Measurements from ENCODE around the gene IL1RAPL2. TPM values are rescaled to one million over a fixed set of nuclear protein-coding genes. Genes with fewer than 3 reads are reported as not detected.

Gene IL1RAPL2
- total RNA-seq, 2 experiments from 2014 or later, result not detected

DNA sequence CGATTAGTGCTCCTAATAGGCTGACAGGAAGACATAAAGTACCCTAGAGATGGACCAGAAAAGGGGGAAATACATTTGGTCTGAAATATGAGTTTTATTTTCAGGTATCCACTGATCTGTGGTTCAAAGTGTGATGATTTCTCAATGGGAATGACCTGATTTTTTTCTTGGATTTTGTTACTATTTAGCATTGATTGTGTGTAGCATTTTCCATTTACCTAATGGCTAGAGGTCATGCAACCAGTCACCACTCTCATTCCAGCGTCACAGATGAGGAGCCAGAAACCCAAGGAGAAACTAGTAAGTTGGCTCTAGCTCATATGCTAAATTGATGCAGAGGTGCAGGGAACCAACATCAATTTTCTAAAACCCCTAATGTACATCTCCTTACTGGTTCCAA is 118.1 kb downstream of the IL1RAPL2 start:
- H3K4me1 Mint-ChIP-seq (ENCODE audit: low read depth), result no peaks in the 10 kb centered on the region
- CTCF ChIA-PET, result no interaction called here
- DNase-seq (no peak), ATAC-seq (no peak)
- H3K27ac Mint-ChIP-seq, result no peak overlapping the region
- H3K9me3 Mint-ChIP-seq (ENCODE audit: insufficient read depth), result no peaks in the 10 kb centered on the region
- no peak overlapping the region for H3K4me3 Mint-ChIP-seq
- POLR2A ChIA-PET, result no interaction called here
- H3K36me3 Mint-ChIP-seq (ENCODE audit: low read depth), result no peaks in the 10 kb centered on the region
- no peaks in the 10 kb centered on the region for H3K27me3 Mint-ChIP-seq (ENCODE audit: low read depth)

DNA sequence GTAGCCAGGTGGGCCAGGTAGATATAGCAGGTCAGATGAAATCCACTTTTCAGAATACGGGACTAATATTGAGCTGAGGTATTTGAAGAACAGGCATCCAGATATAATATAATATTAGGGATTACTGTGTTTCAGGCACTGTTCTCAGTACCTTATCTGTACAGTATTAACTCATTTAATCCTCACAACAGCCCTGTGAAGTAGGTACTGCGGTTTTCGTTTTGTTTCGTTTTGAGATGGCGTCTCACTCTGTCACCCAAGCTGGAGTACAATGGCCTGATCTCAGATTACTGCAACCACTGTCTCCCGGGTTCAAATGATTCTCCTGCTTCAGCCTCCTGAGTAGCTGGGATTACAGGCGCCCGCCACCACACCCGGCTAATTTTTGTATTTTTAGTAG is 129.6 kb downstream of the IL1RAPL2 start:
- Mint-ChIP-seq H3K9me3 (ENCODE audit: insufficient read depth) (no peaks in the 10 kb centered on the region), H3K27me3 (ENCODE audit: low read depth) (no peaks in the 10 kb centered on the region), H3K4me1 (ENCODE audit: low read depth) (no peaks in the 10 kb centered on the region), H3K27ac (no peak overlapping the region), H3K4me3 (no peak overlapping the region), H3K36me3 (ENCODE audit: low read depth) (no peaks in the 10 kb centered on the region)
- ChIA-PET POLR2A (no interaction called here), CTCF (no interaction called here)
- DNase-seq, result no peak
- ATAC-seq, result no peak

DNA sequence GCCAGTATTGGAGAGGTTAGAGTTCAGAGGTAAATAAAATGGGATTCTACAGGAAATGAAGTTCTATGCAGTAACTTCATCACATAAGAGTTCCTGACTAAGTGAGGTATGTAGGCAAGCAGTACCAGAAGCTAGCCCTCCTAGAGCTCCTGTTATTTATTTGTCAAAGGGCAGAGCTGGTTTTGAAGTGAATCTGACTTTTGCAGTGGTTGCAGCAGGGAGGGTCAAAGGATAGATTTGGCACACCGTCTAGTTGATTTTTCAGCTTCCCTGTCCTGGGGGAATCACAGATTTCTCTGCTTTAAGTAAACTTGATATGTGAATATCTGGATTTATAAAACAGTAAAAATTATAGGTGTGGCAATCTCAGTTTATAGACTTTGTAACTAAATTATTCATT is 130.7 kb downstream of the IL1RAPL2 start:
- Mint-ChIP-seq H3K27ac (no peak overlapping the region), H3K36me3 (ENCODE audit: low read depth) (no peaks in the 10 kb centered on the region), H3K4me3 (no peak overlapping the region), H3K9me3 (ENCODE audit: insufficient read depth) (no peaks in the 10 kb centered on the region), H3K4me1 (ENCODE audit: low read depth) (no peaks in the 10 kb centered on the region), H3K27me3 (ENCODE audit: low read depth) (no peaks in the 10 kb centered on the region)
- CTCF ChIA-PET, result no interaction called here
- POLR2A ChIA-PET, result no interaction called here
- ATAC-seq (no peak), DNase-seq (no peak)

DNA sequence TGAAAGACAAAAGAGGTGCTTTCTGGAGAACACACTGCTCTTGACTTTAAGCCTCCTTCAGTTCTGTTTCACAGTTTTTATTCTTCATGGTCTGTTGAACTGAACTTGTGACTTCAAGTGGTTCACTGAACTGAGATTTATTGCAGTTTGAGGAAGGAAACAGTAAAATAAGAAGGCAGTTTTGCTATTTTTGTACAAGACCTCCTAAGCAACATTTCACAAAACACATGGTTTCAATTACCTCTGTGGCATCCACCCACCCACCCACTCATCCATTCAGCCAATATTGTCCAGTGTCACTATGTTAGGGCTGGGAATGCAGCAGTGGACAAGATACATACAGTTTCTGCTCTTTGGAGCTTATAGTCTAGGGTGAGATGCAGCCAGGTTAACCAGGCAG is 131.3 kb downstream of the IL1RAPL2 start:
- H3K4me3 Mint-ChIP-seq, result no peak overlapping the region
- ATAC-seq, result no peak
- no peaks in the 10 kb centered on the region for H3K4me1 Mint-ChIP-seq (ENCODE audit: low read depth)
- POLR2A ChIA-PET, result no interaction called here
- no peak for DNase-seq
- H3K9me3 Mint-ChIP-seq (ENCODE audit: insufficient read depth), result no peaks in the 10 kb centered on the region
- no peak overlapping the region for H3K27ac Mint-ChIP-seq
- CTCF ChIA-PET, result no interaction called here
- H3K36me3 Mint-ChIP-seq (ENCODE audit: low read depth), result no peaks in the 10 kb centered on the region
- no peaks in the 10 kb centered on the region for H3K27me3 Mint-ChIP-seq (ENCODE audit: low read depth)

DNA sequence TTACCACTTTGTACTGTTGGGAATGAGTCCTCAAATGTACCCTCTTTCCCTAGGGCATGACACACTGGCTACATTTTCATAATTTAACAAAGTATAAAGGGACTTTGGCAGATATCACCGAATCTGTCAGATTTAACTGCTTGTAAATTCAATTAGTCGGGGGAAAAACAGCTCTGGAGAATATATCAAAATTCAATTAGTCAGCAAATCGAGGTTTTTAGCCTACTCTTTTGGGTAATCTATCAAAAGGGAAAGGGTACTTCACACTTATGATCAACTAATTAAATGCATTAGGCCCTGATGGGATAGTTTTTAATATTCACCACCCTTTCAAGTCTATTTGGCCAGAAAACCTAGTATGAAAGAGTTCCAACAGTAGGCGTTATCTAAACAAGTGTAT is 141.0 kb downstream of the IL1RAPL2 start:
- Mint-ChIP-seq H3K4me1 (ENCODE audit: low read depth) (no peaks in the 10 kb centered on the region), H3K27me3 (ENCODE audit: low read depth) (no peaks in the 10 kb centered on the region), H3K9me3 (ENCODE audit: insufficient read depth) (no peaks in the 10 kb centered on the region), H3K4me3 (no peak overlapping the region), H3K36me3 (ENCODE audit: low read depth) (no peaks in the 10 kb centered on the region), H3K27ac (no peak overlapping the region)
- CTCF ChIA-PET, result no interaction called here
- DNase-seq (no peak), ATAC-seq (no peak)
- POLR2A ChIA-PET, result no interaction called here

DNA sequence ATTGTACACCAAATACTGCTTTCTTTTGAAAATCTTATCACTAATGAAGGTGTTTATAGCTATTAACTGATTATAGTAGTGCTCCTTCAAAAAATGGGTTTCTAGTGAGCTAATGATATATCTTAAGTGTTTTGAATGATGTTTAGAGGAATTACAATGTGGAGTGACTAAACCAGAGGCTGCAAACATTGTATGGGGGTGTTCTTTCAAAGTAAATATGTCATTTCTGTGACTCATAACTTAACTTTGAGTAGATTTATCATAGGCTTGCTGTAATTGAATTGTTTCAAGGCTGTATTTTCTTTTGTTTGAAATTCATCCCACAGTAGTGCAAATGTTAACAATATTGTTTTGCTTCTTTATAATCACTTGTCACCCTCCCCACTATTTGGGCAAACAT is 141.6 kb downstream of the IL1RAPL2 start:
- CTCF ChIA-PET, result no interaction called here
- no peaks in the 10 kb centered on the region for H3K9me3 Mint-ChIP-seq (ENCODE audit: insufficient read depth)
- POLR2A ChIA-PET, result no interaction called here

DNA sequence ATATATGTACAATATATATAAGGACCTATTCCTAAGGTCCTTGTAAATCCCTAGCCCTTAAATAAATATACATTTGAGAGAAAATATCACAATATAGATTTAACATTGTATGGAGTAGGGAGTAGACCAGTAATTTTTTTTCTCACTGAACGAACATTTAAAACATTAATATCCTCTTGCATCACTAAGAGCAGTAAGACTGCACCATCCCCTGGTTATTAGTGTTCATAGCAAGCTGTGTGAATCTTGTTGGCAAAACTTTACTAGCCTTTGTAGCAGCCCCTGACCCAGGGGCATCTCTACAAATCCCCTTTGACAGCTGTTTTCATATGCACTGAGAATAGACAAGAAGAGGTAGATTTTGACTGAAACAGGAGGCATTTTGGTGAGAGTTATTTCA is 146.5 kb downstream of the IL1RAPL2 start:
- CTCF ChIA-PET, result no interaction called here
- POLR2A ChIA-PET, result no interaction called here
- Mint-ChIP-seq H3K36me3 (ENCODE audit: low read depth) (no peaks in the 10 kb centered on the region), H3K27ac (no peak overlapping the region), H3K27me3 (ENCODE audit: low read depth) (no peaks in the 10 kb centered on the region), H3K9me3 (ENCODE audit: insufficient read depth) (no peaks in the 10 kb centered on the region), H3K4me1 (ENCODE audit: low read depth) (no peaks in the 10 kb centered on the region), H3K4me3 (no peak overlapping the region)
- DNase-seq (no peak), ATAC-seq (no peak)

More for the DNA sequence above, 141.6 kb downstream of the IL1RAPL2 start:
- Mint-ChIP-seq H3K27me3 (ENCODE audit: low read depth) (no peaks in the 10 kb centered on the region), H3K4me1 (ENCODE audit: low read depth) (no peaks in the 10 kb centered on the region), H3K27ac (no peak overlapping the region), H3K4me3 (no peak overlapping the region), H3K36me3 (ENCODE audit: low read depth) (no peaks in the 10 kb centered on the region)
- ATAC-seq (no peak), DNase-seq (no peak)

DNA sequence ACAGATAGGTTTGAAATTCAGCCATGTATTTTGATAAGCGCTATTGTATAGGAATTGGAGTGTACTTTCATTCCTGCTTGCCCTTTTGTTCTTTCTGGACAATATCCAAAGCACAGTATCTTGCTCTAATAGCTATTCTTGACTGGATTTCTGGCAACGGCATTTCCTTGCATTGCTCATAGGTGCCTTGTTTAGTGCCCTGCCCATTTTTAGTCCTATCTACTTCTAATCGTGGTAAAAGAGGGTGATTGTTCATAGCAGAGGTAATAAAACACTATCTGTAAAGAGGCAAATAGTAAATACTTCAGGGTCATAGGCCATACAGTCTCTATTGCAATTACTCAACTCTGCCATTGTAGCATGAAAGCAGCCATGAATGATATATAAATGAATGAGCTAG is 155.9 kb downstream of the IL1RAPL2 start:
- Mint-ChIP-seq H3K27me3 (ENCODE audit: low read depth) (no peaks in the 10 kb centered on the region), H3K4me1 (ENCODE audit: low read depth) (no peaks in the 10 kb centered on the region), H3K27ac (no peak overlapping the region), H3K9me3 (ENCODE audit: insufficient read depth) (no peaks in the 10 kb centered on the region), H3K4me3 (no peak overlapping the region), H3K36me3 (ENCODE audit: low read depth) (no peaks in the 10 kb centered on the region)
- ATAC-seq, result no peak
- ChIA-PET POLR2A (no interaction called here), CTCF (no interaction called here)
- no peak for DNase-seq

DNA sequence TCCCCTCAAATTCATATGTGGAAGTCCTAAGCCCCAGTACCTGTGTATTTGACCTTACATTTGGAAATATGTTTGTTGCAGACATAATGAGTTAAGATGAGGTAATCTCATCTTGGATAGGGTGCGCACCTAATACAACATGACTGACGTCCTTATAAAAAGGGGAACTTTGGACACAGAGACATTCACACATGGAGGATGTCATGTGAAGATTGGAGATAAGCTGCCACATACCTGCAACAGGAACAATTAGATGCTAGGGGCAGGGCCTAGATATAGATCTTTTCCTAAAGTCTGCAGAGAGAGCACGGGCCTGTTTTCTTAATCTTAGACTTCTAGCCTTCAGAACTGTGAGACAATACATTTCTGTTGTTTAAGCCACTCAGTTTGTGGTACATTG is 162.5 kb downstream of the IL1RAPL2 start:
- Mint-ChIP-seq H3K9me3 (ENCODE audit: insufficient read depth) (no peaks in the 10 kb centered on the region), H3K4me3 (no peak overlapping the region), H3K27me3 (ENCODE audit: low read depth) (no peaks in the 10 kb centered on the region), H3K36me3 (ENCODE audit: low read depth) (no peaks in the 10 kb centered on the region), H3K4me1 (ENCODE audit: low read depth) (no peaks in the 10 kb centered on the region), H3K27ac (no peak overlapping the region)
- ChIA-PET CTCF (no interaction called here), POLR2A (no interaction called here)
- no peak for ATAC-seq
- DNase-seq, result no peak

DNA sequence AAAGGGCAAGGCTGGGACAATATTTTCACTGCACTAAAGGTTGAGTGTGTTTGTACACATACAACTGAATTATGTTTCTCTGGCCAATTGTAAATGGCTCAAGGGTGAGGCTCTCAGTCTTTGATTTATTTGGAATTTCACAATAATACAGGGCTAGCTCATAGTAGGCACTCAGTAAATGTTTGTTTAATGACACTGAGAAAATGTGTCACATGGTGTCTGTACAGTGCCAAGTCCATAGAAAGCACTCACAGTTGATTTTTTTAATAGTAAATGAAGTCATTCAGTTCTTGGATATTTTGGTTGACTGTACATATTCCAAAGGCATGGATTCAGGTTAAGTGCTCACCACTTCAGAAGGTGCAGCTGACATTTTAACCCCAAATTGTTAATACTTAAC is 176.4 kb downstream of the IL1RAPL2 start:
- no peaks in the 10 kb centered on the region for H3K36me3 Mint-ChIP-seq (ENCODE audit: low read depth)
- H3K4me1 Mint-ChIP-seq (ENCODE audit: low read depth), result no peaks in the 10 kb centered on the region
- H3K9me3 Mint-ChIP-seq (ENCODE audit: insufficient read depth), result no peaks in the 10 kb centered on the region
- H3K27ac Mint-ChIP-seq, result no peak overlapping the region
- no peak for DNase-seq
- POLR2A ChIA-PET, result no interaction called here
- CTCF ChIA-PET, result no interaction called here
- H3K27me3 Mint-ChIP-seq (ENCODE audit: low read depth), result no peaks in the 10 kb centered on the region
- H3K4me3 Mint-ChIP-seq, result no peak overlapping the region
- no peak for ATAC-seq

DNA sequence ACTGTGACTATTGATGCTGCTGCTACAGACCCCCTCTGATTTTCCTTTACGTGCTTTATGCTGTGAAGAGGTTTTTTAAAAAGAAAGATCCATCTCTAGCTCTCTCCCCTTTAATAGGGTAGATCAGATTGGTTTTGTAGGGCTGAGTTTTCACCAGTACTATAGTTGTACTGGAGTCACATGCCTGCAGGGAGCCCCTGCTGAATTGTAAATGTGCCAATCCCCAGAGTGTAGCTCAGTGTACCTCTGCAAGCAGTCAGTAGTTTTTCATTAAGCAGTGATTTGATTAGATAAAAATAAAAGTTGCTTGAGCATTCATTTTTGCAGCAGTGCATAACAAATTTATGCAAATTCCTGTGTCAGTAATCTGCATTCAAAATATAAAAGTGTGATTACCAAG is 179.2 kb downstream of the IL1RAPL2 start:
- Mint-ChIP-seq H3K4me1 (ENCODE audit: low read depth) (no peaks in the 10 kb centered on the region), H3K36me3 (ENCODE audit: low read depth) (no peaks in the 10 kb centered on the region), H3K4me3 (no peak overlapping the region), H3K27ac (no peak overlapping the region), H3K9me3 (ENCODE audit: insufficient read depth) (no peaks in the 10 kb centered on the region), H3K27me3 (ENCODE audit: low read depth) (no peaks in the 10 kb centered on the region)
- no peak for DNase-seq
- no peak for ATAC-seq
- POLR2A ChIA-PET, result no interaction called here
- CTCF ChIA-PET, result no interaction called here

DNA sequence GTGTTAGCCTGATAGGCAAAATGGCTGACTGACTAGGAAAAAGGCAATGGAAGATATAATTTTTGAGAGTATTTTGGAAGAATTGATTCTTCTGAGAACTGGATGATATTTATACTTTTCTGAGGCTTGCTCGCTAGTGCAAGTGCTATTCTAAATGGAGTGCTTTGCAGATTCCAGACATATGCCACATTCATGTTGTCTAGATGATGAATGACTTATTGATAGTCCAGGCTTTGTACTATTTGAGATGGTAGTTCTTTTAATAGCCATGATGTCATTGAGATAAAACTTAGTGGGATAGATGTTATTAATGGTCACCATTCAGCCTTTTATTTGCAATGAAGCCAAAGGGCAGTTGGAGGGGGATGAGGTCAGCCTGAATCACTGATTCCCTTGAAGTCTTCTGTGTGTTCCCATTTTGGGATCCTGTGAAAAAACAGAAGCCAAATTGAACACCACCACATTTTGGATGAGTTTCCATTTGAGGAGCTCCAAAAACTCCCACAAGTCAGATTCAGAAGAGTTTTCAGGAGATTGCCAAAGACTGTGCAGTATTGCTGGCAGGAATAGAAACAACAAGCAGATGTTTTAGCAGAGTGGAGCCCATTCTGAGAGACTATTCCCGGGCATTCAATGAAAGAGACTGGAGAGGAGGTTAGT is 184.1 kb downstream of the IL1RAPL2 start:
- no peak overlapping the region for H3K4me3 Mint-ChIP-seq
- POLR2A ChIA-PET, result no interaction called here
- ATAC-seq (no peak), DNase-seq (no peak)
- H3K9me3 Mint-ChIP-seq (ENCODE audit: insufficient read depth), result no peaks in the 10 kb centered on the region
- H3K27ac Mint-ChIP-seq, result no peak overlapping the region
- no peaks in the 10 kb centered on the region for H3K27me3 Mint-ChIP-seq (ENCODE audit: low read depth)
- CTCF ChIA-PET, result no interaction called here
- no peaks in the 10 kb centered on the region for H3K36me3 Mint-ChIP-seq (ENCODE audit: low read depth)
- no peaks in the 10 kb centered on the region for H3K4me1 Mint-ChIP-seq (ENCODE audit: low read depth)

DNA sequence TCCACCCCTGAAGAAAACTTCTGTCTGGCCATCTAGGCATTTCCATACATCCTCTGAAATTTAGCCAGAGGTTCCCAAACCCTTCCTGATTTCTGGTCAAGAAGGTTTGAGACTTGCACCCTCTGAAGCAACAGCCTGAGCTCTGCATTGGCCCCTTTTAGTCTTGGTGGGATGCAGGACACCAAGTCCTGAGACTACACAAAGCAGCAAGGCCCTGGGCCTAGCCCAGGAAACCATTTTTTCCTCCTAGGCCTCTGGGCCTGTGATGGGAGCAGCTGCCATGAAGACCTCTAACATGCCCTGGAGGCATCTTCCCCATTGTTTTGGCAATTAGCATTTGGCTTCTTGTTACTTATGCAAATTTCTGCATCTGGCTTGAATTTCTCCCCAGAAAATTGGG is 196.6 kb downstream of the IL1RAPL2 start:
- H3K4me3 Mint-ChIP-seq, result no peak overlapping the region
- DNase-seq (no peak), ATAC-seq (no peak)
- no peaks in the 10 kb centered on the region for H3K4me1 Mint-ChIP-seq (ENCODE audit: low read depth)
- ChIA-PET CTCF (no interaction called here), POLR2A (no interaction called here)
- no peaks in the 10 kb centered on the region for H3K27me3 Mint-ChIP-seq (ENCODE audit: low read depth)
- no peaks in the 10 kb centered on the region for H3K36me3 Mint-ChIP-seq (ENCODE audit: low read depth)
- no peaks in the 10 kb centered on the region for H3K9me3 Mint-ChIP-seq (ENCODE audit: insufficient read depth)
- H3K27ac Mint-ChIP-seq, result no peak overlapping the region
